ENCODE measurements around the gene DLG2.

GRCh38 chr11:84969103-84969502, 658.0 kb downstream of the DLG2 start:
- TF ChIP-seq CTCF (IDR thresholded peaks at IDR 0.05) (no peak), POLR2A (IDR thresholded peaks at IDR 0.05) (no peak)
